Left cardiac atrium (tissue), 2 donors: ENCODE measurements around the gene ARSB. TPM values are rescaled to one million over a fixed set of nuclear protein-coding genes. Genes with fewer than 3 reads are reported as not detected.

Source experiments
- total RNA-seq, 2 donors: library from RNA; stranded (reverse); fragmentation: NEBNext Ultra II Directional; extraction: Animal tissue kit (Norgen Biotek cat#: 25700); gene quantifications; one replicate each; pipeline ENCODE4 v1.2.1, GENCODE V29; 2021
- donor health status: DM: no; HTN: yes; CAD: no; lungs with severe emphysema.
- donor health status: DM: yes; HTN: yes; CAD: no.

The ARSB gene
- total RNA-seq, 2 donors from 2014 or later: 10.5 to 10.6 TPM

Other genes starting within 250 kb of the ARSB start
- gene DMGDH, start 84.4 kb upstream of the ARSB start, total RNA-seq: 1 to 10 TPM; 3.0 to 3.3 TPM
- 10 to 100 TPM; 16.3 to 21.5 TPM for gene BHMT2, start 84.5 kb upstream of the ARSB start, total RNA-seq
- gene BHMT, start 126.5 kb upstream of the ARSB start, total RNA-seq: under 1 TPM; 0.18 to 0.44 TPM